GM10266 (cell line): ENCODE measurements around the gene ACACB.

Source experiments
- DNase-seq: peaks from one replicate; pipeline ENCODE4 v3.0.0; 2012; ENCODE audit errors: extremely low spot score
- CTCF ChIP-seq: IDR thresholded peaks from 2 replicates; pipeline ENCODE4 v1.5.1; 2012; ENCODE audit warnings: mild to moderate bottlenecking, low read depth; ENCODE audit not compliant: control insufficient read depth, insufficient read depth; ENCODE audit errors: missing control alignments

The ACACB gene

GRCh38 chr12:109223211-109223610, 106.8 kb downstream of the ACACB start:
- TF ChIP-seq CTCF = no peak
- DNase-seq = no peak

- no peak for TF ChIP-seq CTCF
- no peak for DNase-seq
These were observed 107.5 kb downstream of the ACACB start for GRCh38 chr12:109223868-109224267.

- DNase-seq = no peak
- TF ChIP-seq CTCF = no peak
These were observed 112.3 kb downstream of the ACACB start for GRCh38 chr12:109228664-109229063.

GRCh38 chr12:109230193-109230592, 113.8 kb downstream of the ACACB start:
- no peak for TF ChIP-seq CTCF
- no peak for DNase-seq

- no peak for TF ChIP-seq CTCF
These were observed 116.3 kb downstream of the ACACB start for GRCh38 chr12:109232731-109233130.

GRCh38 chr12:109234012-109234411, 117.6 kb downstream of the ACACB start:
- DNase-seq = no peak

More at GRCh38 chr12:109232731-109233130, 116.3 kb downstream of the ACACB start:
- no peak for DNase-seq

GRCh38 chr12:109236257-109236656, 119.9 kb downstream of the ACACB start:
- no peak for DNase-seq
- no peak for TF ChIP-seq CTCF

More at GRCh38 chr12:109234012-109234411, 117.6 kb downstream of the ACACB start:
- no peak for TF ChIP-seq CTCF
